ENCODE data around the gene ULK2.

ULK2 gene

GRCh38 chr17:19724501-19725420 is 143.0 kb downstream of the ULK2 start:
- DNase-seq = no peak

GRCh38 chr17:19723964-19724363 is 143.8 kb downstream of the ULK2 start:
- DNase-seq = no peak
